NCI-H748 (cell line): Measurements from ENCODE around the gene NOC2L.
A peak's percentile ranks its signal among the peaks of the same experiment; 100 is the strongest.

Experiments
- DNase-seq: peaks from one replicate; lab custom pipeline; 2025; ENCODE audit not compliant: unreplicated experiment; lab: John Stamatoyannopoulos, UW

NOC2L gene

GRCh38 chr1:975365-975764, 16.3 kb upstream of the NOC2L start:
- DNase-seq: no peak

- no peak for DNase-seq
These were observed 15.8 kb upstream of the NOC2L start for GRCh38 chr1:974687-975328.

- DNase-seq: no peak
These were observed 15.2 kb upstream of the NOC2L start for GRCh38 chr1:974293-974640.

GRCh38 chr1:973459-974292, 14.6 kb upstream of the NOC2L start:
- DNase-seq: no peak

GRCh38 chr1:972726-973458, 13.8 kb upstream of the NOC2L start:
- DNase-seq: no peak

- DNase-seq: no peak
These were observed 12.9 kb upstream of the NOC2L start for GRCh38 chr1:971751-972506.

DNA sequence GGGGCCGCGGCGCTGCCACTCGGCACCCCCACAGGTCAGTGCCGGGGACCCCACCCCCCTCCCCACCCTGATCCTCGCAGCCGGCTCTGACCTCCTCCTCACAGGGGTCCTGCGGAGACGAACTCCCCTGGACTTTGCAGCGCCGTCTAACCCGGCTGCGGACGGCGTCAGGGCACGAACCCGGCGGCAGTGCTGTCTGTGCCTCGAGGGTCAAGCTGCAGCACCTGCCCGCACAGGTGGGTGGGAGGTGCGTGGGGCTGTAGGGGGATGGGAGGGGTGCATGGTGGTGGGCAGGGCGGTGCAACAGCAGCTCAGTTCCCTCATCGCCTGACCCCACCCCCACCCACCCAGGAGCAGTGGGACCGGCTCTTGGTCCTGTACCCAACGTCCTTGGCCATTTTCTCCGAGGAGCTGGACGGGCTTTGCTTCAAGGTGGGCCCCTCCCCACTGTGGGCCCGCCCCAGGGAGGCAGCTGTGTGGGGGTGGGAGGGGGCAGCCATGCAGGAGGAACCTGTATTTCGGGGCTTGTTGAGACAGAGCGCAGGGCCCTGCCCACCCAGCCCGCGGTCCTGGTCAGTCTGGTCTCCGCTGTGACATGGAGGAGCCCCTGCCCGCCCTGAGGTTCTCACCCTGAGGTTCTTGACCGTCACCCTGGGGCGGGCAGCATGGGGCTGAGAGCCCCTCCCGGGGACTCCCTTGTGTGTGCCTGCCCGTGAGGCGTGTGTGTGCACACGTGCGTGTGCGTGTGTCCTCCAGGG, 12.1 kb upstream of the NOC2L start:
- DNase-seq: no peak

GRCh38 chr1:970242-970972, 11.4 kb upstream of the NOC2L start:
- peak; percentile 28 for DNase-seq

DNA sequence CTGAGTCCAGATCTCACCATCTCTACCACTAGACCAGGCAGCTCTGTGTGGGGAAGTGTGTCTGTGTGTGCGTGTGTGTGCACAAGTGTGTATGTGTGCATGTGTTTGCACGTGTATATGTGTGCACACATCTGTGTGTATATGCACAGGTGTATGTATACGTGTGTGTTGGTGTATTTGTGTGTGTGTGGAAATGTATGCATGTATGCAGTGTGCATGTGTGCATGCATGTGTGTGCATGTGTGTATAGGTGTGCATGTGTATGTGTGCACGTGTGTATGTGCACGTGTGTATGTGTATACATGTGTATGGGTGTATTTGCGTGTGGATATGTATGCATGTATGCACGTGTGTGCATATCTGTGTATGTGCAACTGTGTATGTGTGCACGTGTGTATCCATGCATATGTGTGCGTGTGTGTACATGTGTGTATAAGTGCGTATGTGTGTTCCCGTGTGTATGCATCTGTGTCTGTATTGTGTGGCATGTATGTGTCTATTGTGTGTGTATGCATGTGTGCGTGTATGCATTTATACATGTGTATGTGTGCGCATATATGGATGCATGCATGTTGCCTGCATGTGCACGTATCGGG, 10.3 kb upstream of the NOC2L start:
- no peak for DNase-seq

DNA sequence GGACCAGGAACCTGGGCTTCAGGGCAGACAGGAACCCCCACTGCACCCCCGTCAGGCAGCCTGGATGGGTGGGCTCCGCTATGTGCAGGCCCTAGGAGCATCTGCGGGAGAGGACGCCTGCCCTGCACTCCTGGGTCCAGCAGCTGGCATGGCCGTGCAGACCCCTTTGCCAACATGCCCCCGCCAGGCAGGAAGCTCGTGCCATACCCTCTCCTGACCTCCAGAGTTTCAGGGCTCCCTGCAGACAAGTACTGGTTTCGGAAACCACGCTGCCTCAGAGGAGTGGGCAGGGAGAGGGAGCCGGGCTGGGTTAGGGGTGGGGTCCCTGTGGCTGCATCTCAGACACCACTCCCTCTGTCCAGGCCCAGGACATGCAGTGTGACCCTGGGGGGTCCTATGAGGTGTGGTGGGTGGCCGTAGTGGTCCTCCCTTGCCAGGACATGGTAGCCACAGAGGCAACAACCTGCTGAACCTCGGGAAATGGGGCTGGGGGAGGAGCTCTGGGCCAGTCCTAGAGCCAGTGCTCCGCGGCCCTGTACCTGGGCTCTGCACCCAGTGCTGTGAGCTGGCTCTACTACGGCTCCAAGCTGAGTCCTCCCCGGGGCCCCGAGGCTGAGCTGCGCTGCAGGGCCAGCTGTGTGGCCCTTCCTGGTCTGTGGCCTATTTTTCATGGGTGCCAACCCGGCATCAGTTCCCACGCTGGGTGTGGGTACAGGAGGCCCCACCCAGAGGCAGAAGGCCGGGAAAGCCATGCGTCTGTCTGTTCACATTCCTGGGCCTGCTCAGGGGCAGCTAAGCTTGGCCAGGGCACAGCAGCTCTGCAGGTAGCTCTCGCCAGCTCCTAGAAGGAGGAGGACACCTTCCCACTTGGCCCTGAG, 8.6 kb upstream of the NOC2L start:
- no peak for DNase-seq

- peak; percentile 26 for DNase-seq
These were observed 7.7 kb upstream of the NOC2L start for GRCh38 chr1:966704-967300.

- DNase-seq: no peak
These were observed 7.2 kb upstream of the NOC2L start, which contains the start of gene PLEKHN1 for GRCh38 chr1:966135-966703. TSS of gene PLEKHN1 (plus strand) at chr1:966482. CDS start at chr1:966532, 50 bp downstream.

DNA sequence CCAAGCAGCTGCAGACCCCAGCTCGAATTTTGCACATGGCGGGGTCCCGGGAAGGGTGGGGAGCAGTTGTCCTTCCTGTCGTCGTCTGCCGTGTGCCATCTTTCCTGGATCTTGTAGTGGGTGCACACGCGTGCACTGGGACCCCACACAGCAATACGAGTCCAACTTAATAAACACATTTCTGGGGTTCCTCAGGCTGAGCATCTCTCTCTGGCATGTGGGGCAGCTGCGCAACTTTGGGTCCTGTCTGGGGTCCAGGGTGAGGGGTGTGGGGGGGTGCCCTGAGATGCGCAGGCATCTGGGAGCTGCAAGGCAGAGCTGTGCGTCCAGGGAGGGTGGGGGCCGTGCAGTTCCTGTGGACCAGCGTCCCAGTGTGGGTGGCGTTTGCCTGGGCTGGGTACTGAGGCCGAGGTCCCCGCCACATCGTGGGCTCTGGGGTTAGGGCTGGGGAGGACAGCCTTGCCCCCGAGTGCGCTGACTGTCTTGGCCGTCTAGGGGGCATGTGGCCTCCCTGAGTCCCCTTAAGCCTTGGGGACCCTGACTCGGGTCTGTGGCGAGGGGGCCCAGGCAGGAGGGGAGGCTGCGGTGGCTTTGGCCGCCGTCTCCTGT, 6.6 kb upstream of the NOC2L start:
- no peak for DNase-seq

DNA sequence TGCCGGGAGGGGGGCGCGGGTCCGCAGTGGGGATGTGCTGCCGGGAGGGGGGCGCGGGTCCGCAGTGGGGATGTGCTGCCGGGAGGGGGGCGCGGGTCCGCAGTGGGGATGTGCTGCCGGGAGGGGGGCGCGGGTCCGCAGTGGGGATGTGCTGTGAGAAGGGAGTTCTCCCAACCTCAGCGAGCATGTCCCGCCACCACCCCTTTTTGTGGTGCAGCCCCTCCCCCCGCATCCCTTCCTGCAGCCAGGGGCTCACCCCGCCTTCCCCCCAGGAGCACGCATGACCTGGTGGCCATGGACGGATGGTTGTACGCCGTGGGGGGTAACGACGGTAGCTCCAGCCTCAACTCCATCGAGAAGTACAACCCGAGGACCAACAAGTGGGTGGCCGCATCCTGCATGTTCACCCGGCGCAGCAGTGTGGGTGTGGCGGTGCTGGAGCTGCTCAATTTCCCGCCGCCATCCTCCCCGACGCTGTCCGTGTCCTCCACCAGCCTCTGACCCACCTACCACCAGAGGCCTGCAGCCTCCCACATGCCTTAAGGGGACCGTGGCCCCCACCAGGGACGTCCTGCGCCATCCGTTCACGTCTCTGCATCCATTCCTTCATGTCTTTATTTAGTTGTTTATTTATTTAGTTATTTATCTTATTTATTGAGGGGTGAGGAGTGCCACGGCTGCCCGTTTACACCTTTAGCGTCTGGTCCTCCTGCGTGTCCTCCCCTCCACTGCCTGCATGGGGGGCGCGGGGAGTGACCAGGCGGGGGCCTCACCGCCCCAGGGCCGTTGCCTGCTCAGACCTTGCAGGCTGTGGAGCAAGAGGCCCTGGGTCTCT, 5.9 kb upstream of the NOC2L start:
- DNase-seq: no peak

DNA sequence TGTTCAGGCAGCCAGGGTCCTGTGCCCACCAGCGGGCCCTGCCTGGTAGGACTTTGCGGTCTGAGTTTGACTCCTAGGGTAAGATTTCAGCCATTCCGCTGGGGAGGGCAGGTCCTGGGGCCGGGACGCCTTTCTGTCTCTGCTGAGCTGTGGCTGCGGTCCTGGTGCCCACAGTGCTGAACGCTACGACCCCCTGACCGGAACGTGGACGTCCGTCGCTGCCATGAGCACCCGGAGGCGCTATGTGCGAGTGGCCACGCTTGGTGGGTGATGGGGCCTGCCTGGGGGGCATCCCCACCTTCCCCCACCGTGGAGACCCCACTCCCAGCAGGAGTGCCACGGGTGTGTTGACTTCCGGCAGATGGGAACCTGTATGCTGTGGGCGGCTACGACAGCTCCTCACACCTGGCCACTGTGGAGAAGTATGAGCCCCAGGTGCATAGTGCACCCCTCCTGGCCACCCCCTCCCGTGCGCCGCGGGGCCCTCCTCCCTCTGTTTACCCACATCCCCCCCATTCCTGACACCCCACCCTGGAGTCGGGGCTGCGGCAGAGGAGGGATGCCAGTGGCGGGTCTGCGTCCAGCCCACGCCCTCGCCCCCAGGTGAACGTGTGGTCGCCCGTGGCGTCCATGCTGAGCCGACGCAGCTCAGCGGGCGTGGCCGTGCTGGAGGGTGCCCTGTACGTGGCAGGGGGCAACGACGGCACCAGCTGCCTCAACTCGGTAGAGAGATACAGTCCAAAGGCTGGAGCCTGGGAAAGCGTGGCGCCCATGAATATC, 4.9 kb upstream of the NOC2L start:
- no peak for DNase-seq

GRCh38 chr1:963301-963651, 4.2 kb upstream of the NOC2L start:
- DNase-seq: no peak
